ENCODE results near the gene IGF2R.

IGF2R gene

DNA sequence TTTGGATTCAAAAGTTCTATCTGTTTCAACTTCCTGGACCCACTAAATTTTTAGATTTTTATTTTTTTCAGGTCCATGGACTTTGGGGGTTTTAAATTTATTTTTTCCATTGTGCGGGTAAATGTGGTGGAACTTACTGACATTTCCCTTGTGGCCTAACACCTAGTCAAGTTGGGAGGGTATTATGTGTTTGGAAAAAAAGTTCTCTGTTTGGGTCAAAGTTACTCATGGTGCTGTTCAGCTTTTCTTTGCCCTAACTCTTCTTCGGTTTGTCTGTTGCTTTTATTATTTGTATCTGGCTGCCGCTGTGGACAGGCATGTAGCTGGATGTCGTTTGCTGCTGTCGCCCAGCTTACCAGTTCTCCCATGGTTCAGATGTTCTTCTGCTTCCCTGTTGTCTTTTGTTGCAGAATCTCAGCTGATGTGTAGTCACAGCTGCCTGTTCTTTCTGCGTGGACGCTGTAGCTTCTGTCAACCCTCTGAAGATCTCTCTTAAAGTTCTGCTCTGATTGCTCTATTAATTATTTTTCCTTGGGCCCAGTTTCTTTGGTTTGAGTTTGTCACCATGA is 7.9 kb downstream of the IGF2R start:
- DNase-seq = no peak

GRCh38 chr6:159977255-159977903 is 8.5 kb downstream of the IGF2R start:
- peak; percentile 62 for DNase-seq

GRCh38 chr6:159977904-159978268 is 9.0 kb downstream of the IGF2R start:
- no peak for DNase-seq

DNA sequence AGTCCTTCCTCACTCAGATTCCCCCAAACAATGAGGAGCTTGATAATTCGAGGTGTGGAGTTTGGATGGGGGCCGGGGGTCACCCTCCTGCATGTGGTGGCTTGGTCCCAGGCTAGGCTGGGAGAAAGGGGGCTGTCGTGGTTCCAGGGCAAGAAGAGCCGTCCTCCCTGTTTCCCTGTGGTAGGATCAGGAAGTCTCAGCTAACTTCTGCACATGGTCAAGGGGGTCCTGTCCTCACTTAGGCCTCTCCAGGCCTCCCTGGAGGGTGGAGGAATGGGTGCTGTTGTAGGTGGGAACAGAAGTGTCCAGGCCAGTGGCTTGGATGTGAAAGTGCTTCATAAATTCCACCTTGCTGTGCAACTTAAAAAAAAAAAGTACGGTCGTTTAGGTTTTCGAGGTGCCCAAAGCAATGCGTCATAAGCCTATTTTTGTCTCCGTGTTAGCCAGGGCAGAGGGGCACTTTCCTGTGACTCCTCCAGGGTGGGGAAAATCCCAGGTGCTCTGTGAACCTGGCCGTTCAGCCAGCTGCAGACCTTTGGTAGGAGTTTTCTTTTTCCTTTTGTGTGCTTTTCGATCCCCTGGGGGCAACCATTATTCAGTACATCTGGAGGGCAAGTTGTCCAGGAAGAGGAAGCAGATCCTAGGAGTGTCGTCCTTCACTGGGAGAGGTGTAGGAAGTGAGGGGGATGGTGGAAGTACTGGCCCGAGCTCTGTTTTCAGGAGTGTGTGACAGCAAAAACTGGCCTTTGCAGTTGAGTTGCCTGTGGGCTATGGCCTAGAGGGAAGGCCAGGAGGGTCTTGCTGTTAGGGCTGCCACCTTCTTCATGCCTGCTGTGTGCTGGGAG is 9.6 kb downstream of the IGF2R start:
- DNase-seq = no peak

DNA sequence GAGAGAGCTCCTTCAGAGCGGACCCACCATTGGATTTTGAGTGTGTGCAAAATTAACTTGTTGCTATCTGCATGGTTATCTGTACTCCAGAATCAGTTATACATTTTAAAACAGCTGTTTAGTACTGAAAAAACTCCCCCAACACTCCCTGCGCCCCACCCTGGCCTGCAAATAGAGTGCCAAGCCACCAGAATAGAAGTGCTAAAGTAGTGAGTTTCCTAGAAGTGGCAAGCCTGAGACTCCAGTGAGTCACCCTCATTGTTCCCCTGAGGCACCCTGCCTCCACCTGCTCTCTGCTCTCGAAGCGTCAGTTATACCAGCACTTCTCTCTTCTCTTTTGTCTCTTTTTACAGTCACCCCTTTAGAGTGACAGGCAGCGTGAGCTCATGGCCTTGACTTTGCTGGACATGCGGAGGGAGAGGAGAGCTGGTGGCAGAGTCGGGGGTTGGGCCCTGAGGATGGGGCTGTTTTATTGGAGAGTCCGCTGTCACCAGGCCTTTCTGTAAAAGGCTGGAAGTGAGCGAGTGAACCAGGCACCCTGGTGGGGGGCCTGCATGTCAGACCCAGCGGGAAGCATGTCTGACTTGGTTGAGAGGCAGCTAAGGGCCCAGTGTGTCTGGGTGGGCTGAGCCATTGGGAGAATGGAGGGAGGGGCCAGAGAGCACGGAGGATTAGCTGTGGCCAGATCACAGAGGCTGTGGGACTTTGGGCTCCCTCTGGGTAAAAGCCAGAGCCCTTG is 10.4 kb downstream of the IGF2R start:
- peak; percentile 61 for DNase-seq

- no peak for DNase-seq
Observed at GRCh38 chr6:159980474-159980873, 11.6 kb downstream of the IGF2R start.

DNA sequence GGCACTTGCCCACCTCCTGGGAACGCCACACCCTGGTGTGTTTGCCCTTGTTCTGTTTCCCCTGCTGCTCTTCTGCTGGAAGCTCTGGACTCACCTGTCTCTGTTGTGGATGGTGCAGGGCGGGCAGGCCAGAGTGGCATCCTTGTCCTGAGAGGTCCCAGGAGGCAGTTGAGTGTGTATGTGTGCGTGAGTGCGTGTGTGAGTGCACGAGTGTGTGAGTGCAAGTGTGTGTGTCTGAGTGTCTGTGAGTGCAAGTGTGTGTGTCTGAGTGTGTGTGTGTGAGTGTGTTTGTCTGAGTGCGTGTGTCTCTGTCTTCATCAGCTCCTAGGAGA is 12.2 kb downstream of the IGF2R start:
- no peak for DNase-seq

GRCh38 chr6:159981403-159982245 is 12.7 kb downstream of the IGF2R start:
- peak; percentile 73 for DNase-seq

GRCh38 chr6:159982731-159983506 is 14.0 kb downstream of the IGF2R start:
- DNase-seq = peak; percentile 40

GRCh38 chr6:159983641-159984080 is 14.8 kb downstream of the IGF2R start:
- DNase-seq = peak; percentile 58

DNA sequence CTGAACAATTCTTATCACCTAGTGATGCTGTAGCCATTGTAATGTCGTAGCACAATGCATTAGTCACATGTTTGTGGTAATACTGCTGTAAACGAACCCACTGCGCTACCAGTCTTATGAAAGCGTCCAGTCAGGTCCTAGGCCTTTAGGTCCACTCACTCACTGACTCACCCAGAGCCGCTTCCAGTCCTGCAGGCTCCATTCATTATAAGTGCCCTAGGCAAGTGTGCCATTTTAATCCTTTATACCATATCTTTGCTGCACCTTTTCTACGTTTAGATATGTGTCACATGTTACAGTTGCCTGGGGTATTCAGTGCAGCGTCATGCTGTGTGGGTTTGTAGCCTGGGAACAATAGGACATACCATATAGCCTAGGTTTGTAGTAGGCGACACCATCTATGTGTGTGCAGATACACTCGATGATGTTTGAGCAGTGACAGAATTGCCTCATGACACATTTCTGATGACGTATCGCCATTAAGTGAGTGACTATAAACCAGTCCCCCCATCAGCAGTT is 15.4 kb downstream of the IGF2R start:
- DNase-seq = peak; percentile 95

- DNase-seq = peak; percentile 48
Observed at GRCh38 chr6:159985296-159985945, 16.5 kb downstream of the IGF2R start.

GRCh38 chr6:159988983-159989454 is 20.1 kb downstream of the IGF2R start:
- DNase-seq = peak; percentile 69

DNA sequence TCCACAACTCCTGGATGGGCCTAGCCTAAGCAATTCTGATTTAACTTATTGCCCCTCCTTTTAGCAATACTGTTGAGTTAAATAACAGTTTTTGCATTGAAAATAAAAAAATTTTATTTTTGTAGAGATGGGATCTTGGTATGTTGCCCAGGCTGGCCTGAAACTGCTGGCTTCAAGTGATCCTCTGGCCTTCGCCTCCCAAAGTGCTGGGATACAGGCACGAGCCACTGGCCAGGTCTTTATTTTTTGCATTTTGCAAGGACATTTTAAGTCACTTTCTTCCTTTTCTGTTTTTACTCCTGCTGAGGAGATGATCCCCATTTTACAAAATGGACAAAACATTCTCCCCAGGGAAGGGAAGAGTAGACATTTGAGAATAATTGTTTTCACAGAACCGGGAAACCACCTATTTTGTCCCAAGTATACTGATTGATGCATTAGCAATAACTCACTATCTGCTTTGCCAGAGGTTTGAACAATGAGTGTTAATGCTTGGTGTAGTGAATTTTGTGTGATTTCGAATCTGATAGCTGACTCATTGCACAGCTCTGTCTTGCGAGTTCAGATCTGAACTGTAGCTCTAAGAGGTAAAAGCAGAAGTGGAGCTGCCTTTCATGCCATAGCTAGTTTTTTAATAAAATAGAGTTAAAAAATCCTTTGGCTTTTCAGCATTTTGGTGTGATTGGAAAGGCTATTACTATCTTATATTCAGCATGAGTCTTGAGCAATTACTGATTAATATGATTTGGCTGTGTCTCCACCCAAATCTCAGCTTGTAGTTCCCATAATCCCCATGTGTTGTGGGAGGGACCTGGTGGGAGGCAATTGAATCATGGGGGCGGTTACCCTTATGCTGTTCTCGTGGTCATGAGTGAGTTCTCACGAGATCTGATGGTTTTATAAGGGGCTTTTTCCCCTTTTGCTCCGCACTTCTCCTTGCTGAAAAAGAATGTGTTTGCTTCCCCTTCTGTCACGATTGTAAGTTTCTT is 20.9 kb downstream of the IGF2R start:
- DNase-seq = peak; percentile 63

GRCh38 chr6:159992366-159992765 is 23.5 kb downstream of the IGF2R start:
- no peak for DNase-seq

- DNase-seq = no peak
Observed at GRCh38 chr6:159995405-159995804, 26.5 kb downstream of the IGF2R start.

GRCh38 chr6:159996087-159996622 is 27.3 kb downstream of the IGF2R start:
- DNase-seq = no peak

DNA sequence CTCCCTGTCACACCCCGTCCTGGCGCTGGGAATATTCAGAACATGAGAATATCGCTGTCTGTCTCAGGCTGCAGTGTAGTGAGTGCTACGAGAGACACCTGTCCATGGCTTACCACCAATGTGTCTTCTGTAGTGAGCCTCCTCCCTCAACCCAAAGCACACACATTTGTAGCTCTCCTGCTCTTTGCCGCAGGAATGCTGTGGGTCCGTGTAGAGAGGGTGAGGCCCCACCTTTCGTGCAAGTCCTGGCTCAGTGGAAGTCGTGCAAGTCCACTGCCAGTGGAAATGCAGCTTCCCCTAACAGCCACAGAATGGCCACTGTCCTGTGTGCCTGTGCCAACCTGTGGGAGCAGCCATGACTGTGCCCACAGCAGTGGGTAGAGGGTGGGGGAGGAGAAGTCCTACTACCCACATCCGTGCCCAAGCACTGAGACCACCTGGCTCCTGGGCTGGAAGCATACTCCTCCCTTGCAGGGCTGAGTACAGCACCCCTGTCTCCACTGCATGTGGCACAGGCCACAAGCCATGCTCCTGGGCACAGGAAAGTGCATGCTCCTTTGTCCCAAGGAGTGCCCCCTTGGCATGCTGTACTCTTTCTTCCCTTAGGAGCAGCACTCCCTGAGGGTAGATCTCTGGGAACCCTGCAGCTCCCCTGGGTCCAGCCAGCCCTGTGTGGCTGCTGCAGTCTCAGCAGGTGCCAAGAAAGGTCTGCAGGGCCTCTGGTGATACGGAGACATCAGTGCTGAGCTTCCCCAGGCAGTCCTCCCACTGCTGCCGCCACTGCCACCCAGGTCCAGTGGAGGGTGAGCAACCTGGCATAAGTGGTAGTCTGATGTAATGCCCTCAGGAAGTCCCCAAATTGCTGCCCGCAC is 28.0 kb downstream of the IGF2R start:
- no peak for DNase-seq
